GM19193 (cell line): Measurements from ENCODE around the gene SDHD.
A peak's percentile ranks its signal among the peaks of the same experiment; 100 is the strongest.

Source experiments
- POLR2A ChIP-seq: IDR thresholded peaks from 4 replicates; pipeline ENCODE4 v1.6.1; 2011; ENCODE audit not compliant: insufficient read depth, insufficient read length; ENCODE audit errors: extremely low read depth

The SDHD gene

DNA sequence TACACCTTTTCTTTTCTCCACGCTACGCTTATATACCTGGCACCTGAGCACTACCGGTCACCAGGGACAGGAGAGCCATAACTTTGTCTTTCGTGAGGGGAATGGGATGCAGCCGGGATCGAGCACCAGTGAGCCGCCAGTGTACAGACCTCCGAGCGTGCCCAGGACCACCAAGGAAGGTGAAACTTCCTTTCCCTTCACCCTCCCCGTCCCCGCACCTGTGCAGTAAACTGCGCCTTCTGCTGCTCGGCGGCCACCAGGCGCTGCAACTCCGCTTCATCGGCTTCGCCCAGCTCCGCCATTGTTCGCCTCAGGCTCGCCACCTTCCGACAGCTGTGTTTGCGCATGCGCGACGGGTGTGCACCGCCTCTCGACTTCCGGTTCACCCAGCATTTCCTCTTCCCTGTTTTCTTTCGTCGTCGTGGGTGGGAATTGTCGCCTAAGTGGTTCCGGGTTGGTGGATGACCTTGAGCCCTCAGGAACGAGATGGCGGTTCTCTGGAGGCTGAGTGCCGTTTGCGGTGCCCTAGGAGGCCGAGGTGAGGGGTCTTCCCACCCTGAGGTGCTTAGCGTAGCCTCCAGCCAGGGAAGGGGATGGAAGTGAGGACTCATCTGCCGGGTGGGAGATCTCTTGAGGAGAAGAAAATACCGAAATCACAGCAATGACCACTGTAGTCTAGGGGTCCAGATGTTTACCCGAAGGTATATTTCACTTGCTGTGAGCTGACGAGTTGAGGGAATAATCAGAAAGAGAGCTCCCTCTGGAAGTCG is at the start of gene SDHD, which contains the start of gene TIMM8B:
Gene SDHD (plus strand): TSS at position 452 of the 770 bp plus-strand sequence. CDS start 35 bp downstream, at position 487.
Gene TIMM8B (minus strand): TSS at position 335 of the 770 bp plus-strand sequence. CDS start 33 bp downstream, at position 302.
- peak; percentile 82 for TF ChIP-seq POLR2A

DNA sequence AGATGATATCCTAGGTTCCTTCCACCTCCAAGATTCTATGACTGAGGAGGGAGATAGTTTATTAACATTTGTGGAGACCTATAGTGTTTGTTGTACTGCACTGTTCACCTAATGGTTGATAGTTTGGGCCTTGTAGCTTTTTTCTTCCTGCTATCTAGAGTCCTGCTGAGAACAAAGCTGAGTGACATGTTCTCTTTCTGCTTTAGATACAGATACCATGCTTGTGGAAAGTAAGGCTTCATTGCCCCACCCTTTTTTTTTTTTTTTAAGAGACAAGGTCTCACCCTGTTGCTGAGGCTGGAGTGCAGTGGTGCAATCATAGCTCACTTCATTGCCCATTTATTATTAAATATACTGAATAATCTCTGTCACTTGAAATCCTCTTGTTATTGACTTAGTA is 49.1 kb upstream of the SDHD start:
- TF ChIP-seq POLR2A, result no peak

DNA sequence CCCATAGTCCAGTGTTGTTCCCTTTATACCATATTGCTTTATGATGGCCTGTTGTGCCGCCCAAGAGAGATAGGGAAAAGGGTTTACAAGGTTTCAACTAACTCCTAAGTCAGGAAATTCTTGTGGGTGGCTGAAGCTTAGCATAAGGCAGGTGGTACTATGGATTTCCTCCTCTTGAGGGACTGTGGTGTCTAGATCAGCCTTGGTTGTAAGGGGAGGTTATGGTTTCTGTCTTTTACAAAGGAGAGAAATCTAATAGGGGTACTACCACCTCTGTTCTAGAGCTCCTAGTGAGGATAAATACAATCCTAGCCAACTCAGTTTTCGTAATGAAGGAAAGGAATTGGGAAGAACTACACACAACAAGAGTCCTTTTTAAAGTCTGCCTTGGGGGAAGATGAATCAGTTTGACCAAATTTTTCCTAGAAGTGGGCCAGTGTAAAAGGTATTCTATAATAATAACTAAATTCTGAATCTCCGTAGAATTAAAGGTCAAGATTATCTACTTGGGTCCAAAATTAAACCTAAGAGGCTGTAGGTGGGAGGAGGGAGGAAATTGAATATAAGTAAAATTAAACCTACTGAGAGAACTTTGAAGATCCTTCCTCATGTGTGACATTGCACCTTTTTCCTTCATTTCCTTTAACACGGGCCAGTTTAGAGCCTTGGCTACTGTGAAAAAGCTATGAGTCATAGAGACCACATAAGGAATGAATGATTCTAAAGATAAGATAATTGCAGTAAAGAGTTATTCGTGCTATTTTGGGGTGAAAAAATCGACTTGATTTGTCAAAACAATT is 44.3 kb upstream of the SDHD start:
- no peak for TF ChIP-seq POLR2A

DNA sequence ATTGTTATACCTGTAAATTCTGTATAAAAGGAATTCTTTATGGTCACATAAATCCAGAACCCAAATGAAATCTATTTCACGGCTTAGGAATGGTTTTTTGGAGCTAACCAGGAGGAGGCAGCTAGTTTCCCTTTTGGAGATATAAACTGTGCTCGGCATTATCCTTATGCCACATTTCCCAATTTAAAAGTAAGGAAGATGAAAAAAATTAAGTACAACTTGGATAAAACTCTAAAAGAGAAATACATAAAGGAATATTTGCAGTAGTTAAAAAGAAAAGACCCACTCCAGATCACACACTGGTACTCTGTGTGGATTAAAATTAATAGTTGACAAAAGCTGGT is 43.7 kb upstream of the SDHD start:
- TF ChIP-seq POLR2A, result no peak

DNA sequence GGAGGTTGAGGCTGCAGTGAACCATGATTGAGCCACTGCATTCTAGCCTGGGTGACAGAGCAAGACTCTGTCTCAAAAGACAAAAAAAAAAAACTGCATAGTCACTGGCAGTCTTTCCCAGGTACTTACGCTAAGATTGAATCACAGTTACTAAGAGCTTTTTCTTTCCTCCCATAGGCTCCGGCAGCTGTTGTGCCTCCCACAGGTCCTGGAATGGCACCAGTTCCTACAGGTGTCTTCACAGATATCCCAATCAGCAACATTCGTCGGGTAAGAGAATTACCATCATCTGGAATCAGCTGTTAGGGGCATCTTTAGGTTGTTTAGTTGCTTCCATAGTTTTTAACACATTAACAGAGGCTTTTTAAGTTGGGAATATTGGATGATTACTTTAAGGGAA is 41.7 kb upstream of the SDHD start:
- TF ChIP-seq POLR2A, result no peak

DNA sequence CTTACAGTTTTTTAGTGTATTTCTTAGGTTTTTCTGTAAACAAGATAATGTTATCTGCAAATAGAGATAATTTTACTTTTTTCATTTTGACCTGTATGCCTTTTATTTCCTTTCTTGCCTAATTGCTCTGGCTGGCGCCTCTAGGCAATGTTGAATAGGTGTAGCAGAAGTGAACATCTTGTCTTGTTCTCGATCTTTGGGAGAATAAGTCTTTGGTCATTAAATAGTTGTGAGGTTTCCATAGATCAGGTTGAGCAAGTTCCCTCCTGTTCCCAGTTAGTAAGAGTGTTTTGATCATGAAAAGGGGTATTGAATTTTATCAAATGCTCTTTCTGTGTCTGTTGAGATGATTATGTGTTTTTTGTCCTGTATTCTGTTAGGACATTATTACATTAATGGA is 36.9 kb upstream of the SDHD start:
- TF ChIP-seq POLR2A, result no peak

DNA sequence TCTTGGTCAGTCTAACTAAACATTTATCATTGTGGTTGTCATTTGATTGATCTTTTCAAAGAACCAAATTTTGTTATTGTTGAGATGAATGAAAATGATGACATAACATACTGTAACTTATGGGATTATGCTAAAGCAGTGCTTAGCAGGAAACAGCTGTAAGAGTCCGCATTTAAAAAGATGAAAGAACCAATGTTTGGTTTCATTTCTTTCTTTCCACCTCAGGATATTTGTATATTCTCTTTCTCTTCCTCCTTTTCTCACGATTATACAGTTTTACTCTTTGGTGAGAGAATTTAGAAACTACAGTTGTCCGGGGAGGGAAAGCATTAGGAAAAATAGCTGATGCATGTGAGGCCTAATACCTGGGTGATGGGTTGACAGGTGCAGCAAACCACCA is 36.0 kb upstream of the SDHD start:
- no peak for TF ChIP-seq POLR2A

DNA sequence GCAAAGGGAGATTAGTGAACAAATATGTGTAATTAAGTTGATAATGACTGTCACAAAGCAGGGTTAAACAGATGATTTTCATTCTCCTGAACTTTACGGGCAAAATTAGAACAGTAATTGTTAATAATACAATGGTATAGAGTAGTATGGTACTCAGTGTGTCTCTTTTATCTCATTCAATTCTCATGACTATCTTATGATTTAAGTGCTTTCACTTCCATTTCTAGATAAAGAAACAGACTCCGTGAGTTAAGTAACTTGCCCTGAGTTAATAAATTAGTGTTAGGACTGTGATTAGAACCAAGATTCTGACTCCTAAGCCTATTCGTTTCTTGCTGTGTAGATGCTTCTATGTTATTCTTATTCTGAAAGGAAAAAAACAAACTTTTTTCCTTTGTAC is 34.9 kb upstream of the SDHD start:
- no peak for TF ChIP-seq POLR2A

DNA sequence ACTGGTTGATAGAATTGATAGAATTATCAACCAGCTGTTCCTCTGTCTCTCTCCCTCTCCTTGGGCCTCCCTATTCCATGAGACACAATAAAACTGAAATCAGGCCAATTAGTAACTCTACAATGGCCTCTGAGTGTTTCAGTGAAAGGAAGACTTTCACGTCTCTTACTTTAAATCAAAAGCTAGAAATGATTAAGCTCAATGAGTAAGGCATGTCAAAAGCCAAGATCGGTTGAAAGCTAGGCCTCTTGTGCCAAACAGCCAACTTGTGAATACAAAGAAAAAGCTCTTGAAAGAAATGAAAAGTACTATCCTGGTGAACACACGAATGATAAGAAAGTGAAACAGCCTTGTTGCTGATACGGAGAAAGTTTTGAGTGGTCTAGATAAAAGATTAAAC is 29.5 kb upstream of the SDHD start:
- TF ChIP-seq POLR2A, result no peak

DNA sequence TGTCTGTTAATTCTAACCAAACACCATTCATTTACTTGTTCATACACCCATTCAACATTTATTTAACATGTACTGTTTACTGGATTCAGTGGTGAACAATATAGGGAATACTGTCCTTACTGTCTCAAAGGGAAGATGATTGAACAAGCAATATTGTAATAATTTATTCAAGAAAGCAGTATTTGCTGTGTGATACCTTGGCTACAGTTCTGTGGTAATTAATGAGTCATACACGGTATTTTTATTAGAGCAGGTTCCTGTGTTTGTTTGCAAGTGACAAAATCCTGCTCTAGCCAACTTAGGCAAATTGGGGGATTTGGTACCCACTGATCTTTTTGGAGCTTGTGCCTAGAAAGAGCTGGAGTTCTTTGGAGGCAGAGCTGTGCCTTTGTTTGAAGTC is 28.6 kb upstream of the SDHD start:
- TF ChIP-seq POLR2A, result no peak

DNA sequence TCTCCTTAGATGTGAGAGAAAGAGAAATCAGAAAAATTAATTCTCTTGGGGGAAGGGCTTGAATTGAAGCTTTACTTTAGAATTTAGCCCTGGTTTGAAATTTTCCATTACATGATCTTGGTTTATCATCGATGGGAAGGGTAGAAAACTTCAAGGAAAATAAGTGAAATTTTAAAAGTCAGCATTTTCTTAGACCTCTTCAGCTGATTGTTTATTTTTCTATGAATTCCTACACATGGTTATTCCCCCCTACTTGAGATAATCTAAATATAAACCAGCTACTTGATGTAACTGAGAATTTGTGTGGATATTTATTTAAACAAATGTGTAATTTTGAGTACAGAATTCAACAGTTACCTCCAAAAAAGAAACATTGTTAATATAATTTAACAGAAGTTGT is 23.8 kb upstream of the SDHD start:
- no peak for TF ChIP-seq POLR2A

DNA sequence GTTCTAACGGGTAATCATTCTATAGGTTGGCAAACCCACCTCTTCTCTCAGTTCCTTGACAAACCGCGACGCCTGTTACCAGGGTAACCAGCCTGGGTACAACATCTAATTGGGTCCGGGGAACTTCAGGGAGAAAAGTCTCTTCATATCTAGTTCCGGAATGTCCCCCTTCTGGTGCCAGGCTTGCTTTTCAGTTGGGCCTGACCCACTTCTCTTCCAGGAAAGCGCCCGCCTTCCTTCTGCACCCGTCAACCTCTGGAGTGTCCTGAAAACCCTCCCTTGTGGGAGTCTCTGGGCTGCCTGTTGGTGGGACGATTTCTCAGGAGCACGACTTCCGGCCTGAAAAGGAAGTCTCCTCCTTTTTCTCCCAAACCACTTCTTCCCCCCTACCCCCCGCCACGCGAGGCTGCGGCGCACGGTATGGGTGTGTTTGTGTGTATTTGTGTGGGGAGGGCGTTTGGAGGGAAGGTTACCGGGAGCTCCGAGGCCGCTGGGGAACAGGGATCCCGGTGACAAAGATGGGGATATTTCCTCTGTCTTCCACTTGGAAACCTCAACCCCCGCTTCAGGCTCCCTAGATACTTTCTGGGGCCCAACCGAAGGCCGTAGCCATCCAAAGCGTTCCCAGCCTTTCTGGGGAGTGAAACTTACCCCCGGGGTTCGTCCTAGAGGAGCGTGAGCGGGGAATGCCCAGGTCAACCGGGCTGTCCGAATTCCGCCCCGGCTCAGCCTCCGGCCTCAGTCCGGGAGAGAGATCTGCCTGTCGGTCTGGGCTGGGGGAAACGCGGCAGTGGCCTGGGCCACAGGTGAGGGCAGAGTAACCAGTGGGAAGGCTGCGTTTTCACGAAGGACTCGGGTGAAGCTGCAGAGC is 12.5 kb upstream of the SDHD start, which contains the start of the genes NKAPD1 and PIH1D2:
Gene NKAPD1 (plus strand): TSS at position 359 of the 871 bp plus-strand sequence. CDS start 1,276 bp downstream, outside the sequence.
Gene PIH1D2 (minus strand): TSS at position 77 of the 871 bp plus-strand sequence. CDS start 843 bp downstream, outside the sequence.
- TF ChIP-seq POLR2A, result peak; percentile 57

DNA sequence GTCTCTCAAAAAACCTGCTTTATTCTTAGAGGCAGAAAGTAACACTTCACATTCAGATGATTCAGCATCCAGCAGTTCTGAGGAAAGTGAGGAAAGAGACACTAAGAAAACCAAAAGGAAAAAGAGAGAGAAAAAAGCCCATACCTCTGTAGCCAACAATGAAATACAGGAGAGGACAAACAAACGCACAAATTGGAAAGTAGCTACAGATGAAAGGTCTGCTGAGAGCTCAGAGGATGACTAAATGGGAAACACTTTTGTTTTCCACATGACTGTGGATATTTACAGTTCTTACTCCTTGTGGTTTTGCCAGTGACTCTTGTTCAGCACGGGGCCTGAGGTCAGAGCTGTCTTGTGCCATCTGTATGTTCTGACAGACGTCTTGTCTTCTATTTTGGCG is 3.9 kb upstream of the SDHD start:
- no peak for TF ChIP-seq POLR2A

DNA sequence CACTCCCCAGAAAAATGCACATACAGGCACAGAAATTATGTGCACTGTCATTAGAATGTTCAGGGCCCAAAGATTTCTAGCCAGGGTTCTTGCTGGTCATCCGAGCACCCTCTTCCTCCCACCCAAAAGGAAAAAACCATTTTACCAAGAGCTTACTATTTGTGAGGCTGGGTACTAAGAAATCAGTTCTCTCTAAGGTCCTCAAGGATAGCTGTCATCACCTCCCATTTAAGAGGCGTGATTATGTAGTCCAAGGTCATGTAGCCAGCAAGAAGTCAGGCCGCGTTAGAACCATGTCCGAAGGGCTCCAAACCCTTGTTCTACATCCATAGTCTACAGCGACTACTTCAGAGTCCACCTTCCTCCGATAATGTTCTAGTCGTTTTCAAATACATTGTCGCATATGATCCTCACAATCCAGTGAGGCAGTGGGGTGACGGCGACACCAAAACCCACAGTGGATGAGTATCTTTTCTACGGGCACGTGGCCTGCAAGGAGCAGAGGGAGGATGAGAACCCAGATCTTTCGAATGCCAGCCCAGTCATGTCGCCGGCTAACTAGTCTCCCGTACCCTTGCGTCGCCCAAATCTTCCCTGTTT is 751 bp upstream of the SDHD start:
- no peak for TF ChIP-seq POLR2A
